NCI-H1417 treated with DMSO at 0.1 percent for 48 hours (cell line): ENCODE results near the gene CFAP57.

Experiments used
- DNase-seq: peaks from one replicate; lab custom pipeline; 2025; lab: John Stamatoyannopoulos, UW

CFAP57 gene

DNA sequence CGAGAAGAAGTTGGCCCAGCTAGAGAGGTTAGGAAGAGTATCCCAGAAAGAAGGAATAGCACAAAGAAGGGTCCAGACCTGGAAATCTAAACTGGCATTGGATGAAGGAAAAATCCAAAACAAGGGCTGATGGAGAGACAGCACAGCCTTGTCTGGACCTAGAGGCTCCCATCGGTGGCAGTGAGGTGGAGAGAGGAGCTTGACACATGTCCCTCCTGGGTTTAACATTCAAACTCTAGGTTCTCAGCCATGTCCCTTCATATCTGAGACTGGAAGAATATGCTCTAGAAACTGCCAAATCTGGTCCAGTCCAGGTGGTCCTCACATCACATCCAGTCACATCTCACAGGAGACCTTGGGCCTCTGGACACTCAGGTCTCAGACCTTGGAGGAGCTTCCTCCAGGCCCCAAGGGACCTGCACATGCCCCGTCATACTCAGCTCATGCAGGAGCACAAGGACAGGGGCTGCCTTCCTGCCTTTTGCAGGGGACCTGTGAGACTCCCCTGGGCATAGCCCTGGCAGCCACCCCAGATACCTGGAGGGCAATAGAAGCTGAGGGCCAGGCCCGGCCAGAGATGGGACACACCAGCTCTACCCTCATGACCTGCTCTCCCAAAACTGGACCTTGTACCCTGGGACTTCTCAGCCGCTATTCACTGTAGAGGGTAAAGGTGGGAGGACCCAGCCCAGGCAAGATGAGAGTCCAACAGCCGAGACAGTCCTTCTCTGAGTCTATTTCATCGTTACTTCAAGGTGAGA lies 105.2 kb downstream of the CFAP57 start:
- no peak for DNase-seq

DNA sequence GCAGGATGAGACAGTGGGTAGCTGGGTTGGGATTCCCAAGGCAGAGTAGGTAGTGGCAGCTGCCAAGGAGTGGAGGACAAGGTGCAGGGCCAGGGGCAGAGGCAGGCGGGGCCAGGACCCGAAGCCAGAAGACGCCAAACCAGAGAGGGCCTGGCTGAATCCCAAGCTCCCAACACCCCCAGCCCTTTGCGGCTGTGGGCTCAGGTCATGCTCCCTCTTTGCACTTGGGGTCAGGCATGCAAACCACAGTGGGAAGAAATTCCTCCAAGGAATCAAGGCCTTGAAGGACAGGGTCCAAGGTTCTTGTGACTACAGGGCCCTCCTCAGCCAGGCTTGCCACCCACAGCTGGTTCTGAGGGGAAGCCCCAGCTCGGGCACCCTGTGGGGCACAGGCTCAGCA lies 107.0 kb downstream of the CFAP57 start:
- DNase-seq = no peak

DNA sequence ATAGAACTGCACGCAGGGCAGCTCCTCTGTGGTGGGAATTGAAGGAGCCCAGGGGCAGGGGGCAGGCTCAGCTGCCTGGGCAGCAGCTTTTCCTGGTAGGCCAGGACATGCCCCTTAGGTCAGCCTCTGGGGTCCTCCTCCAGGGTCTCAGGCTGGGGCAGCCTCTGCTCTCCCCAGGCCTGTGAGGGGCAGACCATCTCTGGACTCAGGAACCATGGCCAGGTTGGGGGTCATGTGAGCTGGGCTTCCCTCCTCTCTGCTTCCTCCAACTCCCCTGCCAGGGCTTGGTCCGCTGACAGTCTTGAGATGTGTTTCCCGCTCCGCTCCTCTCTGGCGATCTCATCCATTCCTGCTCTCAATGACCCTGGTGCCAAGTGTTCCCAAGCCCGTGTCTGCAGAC lies 107.5 kb downstream of the CFAP57 start:
- DNase-seq = no peak

DNA sequence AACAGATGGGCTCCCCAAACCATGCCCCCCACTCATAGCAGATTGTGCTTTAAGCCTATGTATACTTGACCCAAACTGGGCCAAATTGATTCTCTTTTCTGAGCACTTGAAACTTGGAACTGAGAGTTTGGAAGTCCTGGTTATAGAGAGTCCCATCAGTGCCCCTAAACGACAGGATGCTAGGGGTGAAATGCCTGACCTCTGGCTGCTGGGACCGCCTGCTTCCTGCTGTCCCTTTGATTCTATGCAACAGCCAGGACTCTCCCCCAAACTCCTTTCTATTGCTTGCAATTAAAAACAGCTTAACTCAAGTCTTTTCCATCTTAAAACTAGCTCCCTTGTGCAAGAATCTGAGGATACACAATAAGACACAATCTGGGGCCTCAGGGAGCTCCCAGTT lies 108.6 kb downstream of the CFAP57 start:
- no peak for DNase-seq

DNA sequence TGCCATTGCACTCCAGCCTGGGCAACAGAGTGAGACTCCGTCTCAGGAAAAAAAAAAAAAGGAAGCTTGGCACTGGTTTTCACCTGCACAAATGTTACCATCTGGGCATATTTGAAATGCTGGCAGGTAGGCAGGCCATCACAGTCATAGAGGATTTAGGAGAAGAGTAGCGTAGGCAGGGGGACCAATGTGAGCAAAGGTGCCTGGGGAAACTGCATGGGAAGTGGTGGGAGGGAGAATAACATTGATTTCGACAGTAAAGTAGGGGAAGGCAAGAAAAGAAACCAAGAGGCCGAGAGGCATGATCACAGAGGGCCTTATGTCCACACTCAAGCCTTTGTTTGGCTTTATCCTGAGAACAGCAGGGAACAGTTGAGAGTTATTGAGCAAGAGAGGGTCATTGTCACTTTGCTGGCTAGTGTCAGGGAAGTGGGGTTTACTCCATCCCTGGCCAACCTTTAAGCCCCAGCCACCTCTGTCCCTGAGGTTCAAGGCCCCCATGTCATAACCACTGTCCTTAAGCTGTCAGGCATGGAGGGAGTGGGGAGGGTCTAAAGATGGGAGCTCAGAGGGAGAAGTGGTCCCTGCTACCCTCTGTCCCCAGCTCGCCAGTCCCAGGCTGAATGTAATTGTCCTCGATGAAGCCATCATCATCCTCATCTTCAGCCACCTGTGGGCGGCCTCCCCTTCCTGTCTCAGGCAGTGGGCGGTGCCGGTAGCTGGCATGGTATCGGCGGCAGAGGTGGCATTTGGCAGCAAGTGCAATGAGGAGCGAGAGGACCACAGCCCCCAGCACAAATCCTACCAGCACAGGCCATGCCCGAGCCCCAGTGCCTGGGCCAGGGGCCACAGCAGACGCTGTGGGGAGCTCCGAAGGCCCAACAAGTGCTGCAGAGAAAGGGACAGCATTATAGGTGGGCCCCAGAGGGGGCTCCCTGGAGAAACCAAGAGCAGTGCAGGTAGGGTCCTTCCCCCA lies 110.4 kb downstream of the CFAP57 start:
- no peak for DNase-seq

DNA sequence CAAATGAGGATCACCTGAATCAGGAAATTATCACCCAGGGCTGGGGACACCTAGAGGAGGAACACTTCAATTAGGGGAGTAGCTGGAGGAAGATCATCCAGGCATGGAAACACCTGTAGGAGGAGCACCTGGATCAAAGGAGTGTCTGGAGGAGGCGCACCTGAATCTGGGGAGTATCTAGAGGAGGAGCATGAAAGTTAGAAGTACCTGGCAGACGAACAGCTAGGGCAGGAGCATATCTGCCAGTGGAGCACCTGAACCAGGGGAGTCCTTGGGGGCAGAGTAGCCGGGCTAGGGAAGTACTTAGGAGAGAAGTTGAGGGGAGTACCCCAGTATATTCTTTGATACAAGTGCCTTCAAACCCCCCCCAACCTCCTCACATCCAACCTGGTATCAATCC lies 111.9 kb downstream of the CFAP57 start:
- DNase-seq = no peak

DNA sequence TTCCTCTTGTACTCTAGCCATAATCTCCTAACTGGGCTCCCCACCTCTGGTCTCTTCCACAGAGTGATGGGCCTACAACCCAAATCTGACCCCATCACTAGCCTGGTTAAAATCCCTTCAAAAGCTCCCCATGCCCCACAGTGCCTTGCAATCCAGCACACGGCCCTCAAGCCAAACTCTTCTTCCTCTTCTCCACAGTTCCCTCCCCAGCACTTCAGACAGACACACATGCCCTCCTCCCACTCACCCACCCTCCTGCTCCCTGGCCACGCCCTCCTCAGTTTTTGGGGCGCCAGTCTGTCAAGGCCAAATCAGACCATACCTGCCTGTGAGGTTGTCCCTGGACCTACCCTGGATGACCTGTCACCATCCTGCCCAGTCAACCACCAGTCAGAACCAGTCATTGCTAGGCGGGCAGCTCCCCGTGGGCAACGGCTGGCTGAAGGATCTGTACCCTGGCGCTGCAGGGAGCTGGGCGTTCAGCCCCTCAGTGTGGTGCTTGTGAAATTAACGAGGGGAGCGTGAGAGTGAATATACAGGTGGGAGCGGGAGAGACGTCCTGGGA lies 112.5 kb downstream of the CFAP57 start:
- DNase-seq = no peak

DNA sequence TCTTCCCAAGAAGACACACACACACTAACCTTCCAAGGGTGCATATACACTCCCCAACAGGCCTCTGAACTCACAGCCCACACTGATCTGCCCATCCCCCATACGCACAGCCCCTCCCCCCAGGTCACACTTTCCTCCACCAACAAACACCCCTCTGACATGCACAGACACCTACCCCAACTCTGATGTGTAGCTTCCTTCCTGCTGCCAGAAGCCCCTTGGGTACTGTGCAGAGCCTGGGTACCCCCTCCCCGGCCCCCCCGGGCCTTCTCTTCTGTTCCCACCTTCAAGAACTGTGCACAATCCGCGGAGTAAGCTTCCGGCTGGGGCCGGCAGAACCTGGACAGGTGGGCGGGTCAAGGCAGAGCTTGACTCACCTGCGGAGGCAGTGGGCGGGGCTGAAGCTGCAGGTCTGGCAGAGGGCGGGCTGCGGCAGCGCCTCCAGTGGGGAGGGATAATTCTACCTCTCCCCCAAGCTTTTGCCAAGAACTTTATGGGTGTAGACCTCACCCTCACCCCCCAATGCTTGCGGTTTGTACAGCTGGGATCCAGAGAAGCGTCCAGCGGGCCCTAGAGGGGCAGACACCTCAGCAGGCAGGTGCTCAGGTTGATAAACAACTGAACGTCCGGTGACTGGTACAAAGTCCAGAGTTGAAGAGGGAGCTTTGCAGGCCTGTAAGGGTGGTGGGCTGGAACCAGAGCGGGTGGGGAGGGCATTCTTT lies 113.3 kb downstream of the CFAP57 start, which contains the start of gene C1orf210:
Gene C1orf210, minus strand, starts transcription at position 313 of the 722 bp plus-strand sequence. CDS start 2,311 bp downstream, outside the sequence.
- no peak for DNase-seq

DNA sequence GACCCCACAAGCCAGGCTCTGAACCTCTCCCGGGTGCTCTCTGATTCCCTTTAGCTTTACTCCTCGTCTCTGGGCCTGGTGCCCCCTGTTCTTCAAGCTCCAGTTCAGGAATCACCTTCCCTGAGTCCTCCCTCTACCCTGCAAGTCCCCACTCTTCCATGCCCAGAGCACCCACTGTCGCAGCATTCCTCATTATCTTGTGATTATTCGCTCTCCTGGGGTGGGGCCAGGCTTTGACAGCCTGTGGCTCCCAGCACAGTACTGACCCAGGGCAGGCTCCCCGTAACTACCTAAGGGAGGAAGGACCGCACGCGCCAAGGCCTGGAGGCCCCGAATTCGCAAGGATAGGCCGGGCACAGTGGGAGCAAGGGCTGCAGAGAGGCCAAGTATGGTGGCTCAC lies 114.0 kb downstream of the CFAP57 start:
- DNase-seq = no peak

DNA sequence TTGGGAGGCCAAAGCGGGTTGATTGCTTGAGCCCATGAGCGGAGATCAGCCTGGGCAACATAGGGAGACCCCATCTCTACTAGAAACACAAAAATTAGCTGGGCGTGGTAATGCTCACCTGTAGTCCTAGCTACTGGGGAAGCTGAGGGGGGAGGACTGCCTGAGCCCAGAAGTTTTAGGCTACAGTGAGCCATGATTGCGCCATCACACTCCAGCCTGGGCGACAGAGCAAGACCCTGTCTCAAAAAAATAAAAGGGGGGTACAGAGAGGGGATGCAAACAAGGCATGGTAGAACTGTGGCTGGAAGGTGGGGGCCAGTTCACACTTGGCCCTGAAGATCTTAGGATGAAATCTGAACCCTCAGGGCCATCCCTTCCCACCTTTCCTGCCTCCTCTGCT lies 114.4 kb downstream of the CFAP57 start:
- DNase-seq = no peak

DNA sequence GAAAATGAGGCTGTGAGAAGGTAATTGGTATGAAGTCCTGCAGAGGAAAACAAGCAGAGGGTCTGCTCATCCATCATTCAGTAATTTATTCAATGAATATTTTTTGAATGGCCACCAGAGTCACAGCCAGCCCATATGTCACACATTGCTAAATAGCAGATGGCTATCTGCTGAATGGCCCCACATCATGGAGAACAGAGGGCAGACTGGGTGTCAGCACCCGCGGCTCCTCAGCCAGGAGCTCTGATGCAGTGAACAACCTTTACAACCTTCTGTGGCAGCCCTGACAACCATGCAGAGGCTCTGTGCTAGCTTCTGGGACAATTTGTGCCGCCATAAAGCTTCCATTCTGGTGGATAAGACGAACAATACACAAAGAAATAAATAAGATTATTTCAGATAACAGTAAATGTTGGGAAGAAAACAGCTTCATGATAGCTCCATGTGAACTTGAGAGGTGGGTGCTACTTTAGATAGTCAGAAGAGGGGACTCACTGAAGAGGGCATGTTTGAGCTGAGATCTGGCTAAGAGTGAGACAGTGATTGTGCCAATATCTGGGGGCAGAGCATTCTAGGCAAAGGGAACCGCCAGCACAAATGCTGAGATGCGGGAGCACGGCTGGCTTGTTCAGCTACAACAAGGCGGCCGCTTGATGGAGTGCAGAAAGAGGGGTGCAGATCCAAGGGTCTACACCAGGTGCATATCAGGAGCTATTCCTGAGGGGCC lies 116.1 kb downstream of the CFAP57 start:
- no peak for DNase-seq

DNA sequence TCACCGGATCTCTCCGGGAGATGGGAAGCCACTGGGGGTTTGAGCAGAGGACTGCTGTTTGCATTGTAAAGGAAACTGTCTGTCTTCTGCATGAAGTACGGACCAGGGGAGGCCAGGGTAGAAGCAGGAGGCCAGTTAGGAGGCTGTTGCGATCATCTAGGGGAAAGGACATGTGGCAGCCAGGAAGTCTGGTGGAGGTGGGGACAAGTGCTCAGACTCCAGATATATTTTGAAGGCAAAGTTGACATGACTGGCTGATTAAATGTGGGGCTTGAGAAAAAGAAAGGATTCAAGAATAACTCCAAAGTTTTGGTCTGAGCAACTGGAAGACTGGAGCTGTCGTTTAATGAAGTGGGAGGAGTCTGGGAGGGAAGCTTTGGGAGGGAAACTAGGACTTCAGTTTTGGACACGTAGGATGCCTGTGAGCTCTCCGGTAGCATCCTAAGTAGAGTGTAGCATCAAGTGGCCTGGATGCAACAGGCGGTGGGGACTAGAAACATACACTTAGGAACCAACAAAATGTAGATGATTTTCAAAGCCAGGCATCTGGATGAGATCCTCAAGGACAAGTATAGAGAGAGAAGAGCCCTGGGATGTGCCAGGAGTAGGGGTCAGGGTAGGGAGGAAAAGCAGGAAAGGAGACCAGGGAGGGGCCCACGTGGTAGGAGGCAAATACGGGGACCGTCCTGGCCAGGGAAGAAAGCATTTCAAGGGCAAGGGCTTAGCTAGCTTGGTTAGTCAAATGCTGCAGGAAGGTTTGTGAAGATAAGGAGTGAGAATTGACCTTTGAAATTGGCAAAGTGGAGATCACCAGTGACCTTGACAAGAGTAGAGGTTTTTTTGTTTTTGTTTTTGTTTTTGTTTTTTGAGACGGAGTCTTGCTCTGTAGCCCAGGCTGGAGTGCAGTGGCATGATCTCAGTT lies 116.9 kb downstream of the CFAP57 start:
- no peak for DNase-seq

DNA sequence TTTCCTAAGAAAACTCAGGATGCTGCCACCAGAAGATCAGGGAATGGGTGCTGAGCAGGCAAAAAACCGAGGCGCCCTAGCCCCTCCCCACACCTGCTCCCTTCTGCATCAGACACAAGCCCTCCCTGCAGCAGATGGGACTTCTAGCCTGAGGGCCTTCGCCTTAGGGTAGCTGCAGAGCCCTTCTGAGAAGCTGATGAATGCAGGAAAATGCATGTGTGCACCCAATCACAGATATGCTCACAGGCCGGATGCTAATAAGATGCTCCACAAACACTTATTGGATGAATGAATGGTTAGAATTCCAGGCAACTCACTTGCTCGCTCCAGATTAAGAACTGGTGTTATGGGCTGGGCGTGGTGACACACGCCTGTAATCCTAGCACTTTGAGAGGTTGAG lies 120.1 kb downstream of the CFAP57 start:
- DNase-seq = no peak

DNA sequence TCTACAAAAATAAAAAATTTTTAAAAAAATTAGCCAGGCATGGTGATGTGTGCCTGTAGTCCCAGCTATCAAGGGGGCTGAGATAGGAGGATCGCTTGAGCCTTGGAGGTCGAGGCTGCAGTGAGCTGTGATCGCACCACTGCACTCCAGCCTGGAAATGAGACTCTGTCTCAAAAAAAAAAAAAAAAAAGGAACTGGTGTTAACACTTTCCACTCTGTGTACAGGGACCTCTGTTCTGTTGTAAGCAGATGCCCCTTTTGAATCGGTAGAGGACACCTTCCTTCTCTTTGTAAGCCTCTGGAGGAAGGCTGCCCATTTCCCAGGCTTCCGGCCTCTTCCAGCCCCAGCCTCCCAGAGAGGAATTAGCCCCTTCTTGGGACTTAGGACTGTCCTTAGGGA lies 120.5 kb downstream of the CFAP57 start:
- DNase-seq = no peak

DNA sequence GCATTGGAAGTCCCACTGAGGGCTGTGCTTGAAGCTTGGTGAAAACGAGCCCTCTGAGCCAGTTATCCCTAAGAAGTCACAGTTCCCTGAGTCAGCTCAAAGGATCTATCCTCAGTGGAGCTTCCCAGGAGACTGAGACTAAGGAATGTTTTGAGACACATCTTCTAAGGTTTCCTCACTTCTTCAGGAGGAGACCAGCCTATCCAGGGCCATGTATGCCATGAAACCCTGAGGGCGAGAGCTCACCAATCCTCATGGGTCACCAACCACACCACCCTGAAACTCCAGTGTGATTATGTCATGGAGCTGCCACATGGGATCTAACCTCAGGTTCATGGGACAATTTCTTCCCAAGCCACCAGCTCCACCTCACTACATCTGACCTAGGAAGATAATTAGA lies 121.0 kb downstream of the CFAP57 start:
- DNase-seq = no peak

DNA sequence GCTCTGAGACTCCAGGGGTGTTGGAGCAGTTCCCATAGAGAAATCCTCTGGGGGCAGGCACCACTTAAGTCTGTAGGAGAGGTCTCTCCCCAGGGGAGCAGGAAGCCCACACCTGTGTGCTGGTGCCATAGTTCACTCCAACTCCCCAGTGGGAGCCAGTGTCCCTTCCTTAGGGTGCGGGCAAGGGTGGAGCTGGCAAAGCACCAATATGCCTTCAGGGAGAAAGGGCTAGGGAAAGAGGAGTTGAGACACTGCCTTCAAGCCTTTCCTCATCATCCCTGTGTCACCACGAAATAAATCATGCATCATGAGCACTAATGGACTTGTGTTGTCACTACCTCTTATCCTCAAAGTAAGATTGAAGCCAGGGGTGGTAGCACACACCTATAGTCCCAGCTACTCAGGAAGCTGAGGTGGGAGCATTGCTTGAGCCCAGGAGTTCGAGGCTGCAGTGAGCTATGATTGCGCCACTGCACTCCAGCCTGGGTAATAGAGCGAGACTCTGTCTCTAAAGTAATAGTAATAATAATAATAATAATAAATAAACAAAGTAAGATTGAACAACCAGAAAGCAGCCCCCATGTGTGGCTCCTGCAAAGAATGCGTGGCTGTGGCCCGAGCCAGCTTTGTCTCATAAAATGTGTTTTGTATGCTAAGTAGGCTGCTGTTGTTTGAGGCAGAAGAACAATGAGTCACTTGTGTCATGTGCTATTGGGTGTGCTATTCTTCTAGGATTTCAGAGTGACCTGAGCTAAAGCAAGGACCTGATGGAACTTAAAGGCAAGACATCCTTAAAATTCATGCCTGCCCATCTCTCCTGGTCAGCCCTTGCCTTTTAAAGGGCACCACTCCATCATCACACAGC lies 122.0 kb downstream of the CFAP57 start:
- DNase-seq = no peak

DNA sequence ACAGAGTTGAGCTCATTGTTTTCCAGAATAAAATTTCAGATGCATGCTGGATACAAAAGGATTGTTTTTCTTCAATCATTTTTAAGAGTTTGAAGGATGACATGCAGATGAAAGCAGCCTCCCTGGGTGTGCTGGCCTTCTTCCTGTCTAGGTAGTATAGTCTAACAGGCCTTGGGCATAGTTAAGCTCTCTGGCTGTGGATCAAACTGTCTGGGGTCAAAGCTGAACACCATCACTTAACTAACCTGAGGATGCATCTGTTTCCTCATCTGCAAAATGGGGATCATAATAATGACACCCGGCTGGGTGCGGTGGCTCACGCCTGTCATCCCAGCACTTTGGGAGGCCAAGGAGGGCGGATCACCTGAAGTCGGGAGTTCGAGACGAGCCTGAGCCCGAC lies 122.6 kb downstream of the CFAP57 start:
- DNase-seq = no peak

DNA sequence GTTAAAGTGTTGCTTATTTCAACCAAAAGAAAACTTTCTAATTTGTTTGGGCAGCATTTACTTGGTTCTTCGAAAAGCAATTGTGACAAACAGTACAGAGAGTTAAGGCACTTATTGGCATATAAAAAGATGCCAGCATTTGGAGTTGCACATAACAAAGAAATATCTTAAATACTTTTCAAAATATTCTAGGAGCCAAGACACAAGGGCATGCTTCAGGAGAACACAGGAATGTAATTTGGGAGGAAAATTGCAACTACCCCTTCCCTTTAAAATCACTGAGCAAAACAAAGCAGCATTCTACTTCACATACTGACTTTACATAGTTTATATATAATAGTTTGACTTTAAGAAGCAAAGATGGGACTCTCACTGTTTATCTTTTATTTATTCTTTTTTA lies 124.1 kb downstream of the CFAP57 start:
- DNase-seq = no peak

DNA sequence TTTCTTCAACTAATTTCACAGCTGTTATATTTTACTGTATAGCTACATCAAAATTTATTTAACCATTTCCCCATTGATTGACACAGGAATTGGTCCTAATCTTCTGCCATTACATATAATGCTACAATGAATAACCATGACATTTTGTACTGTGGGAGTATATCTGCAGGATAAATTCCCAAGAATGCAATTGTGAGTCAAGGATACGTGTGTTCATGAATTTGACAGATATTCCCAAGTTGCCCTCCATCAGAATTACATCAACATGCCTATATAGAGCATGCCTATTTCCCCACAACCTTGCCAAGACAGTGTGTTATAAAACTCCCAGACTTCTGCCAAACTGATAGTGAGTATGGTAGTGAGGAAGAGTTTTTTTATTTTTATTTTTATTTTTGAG lies 125.9 kb downstream of the CFAP57 start:
- DNase-seq = no peak
